ENCODE results near the gene MEAF6. TPM values are rescaled to one million over a fixed set of nuclear protein-coding genes. Genes with fewer than 3 reads are reported as not detected.
A peak's percentile ranks its signal among the peaks of the same experiment; 100 is the strongest.

The MEAF6 gene
- total RNA-seq, 1 experiment from 2014 or later = 72.0 TPM

DNA sequence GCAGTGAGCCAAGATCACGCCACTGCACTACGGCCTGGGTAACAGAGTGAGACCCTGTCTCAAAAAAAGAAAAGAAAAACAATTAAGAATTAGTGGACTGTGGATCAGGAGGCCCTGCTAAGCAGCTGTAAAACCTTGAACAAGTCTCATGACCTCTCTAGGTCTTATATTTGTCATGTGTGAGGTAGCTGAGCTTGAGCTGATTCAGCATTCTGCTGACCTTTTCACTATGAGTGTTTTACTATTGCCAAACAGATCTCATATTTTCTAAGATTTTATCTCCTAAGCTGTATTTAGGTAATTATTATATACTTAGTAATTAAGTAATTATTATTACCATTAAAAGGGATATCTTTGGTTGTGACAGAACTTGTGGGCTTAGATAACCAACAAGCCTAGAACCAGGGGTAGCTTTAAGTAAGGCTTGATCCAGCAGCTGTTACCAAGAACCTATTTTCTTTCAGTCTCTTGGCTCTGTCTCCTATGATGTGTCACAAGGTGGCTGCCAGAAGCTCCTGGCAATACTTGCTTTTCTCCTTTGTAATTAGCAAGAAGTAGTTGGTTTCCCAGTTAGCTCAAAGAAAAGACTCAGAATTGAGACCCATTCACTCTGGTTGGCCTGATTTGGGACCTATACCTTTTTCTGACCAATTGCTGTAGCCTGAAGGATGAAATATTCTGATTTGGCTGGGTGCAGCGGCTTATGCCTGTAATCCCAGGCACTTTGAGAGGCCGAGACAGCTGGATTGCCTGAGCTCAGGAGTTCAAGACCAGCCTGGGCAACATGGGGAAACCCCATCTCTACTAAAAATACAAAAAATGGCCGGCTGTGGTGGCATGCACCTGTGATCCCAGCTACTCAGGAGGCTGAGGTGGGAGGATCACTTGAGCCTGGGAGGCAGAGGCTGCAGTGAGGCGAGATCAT, 48.7 kb downstream of the MEAF6 start:
- POLR2A ChIA-PET = interaction anchor here (0.9 to 8.3 kb wide), 8 partner anchors 10 to 130 kb away, joined by 3 to 143 read pairs (median 6); partner anchors contain the start of genes GNL2, MEAF6 and ZC3H12A
- Mint-ChIP-seq H3K4me1 (ENCODE audit: insufficient read depth, unreplicated experiment) (peaks cover 4% of the 10 kb centered on the region), H3K4me3 (ENCODE audit: unreplicated experiment) (no peak overlapping the region), H3K36me3 (ENCODE audit: insufficient read depth, unreplicated experiment) (no peaks in the 10 kb centered on the region), H3K9me3 (ENCODE audit: unreplicated experiment) (no peaks in the 10 kb centered on the region), H3K27me3 (ENCODE audit: insufficient read depth, unreplicated experiment) (no peaks in the 10 kb centered on the region), H3K27ac (ENCODE audit: low read depth, unreplicated experiment) (no peak overlapping the region)
- intact Hi-C loops (cut with micrococcal nuclease) = no loop called here
- peak; percentile 35 for DNase-seq (ENCODE audit: unreplicated experiment)
- TF ChIP-seq, protein P1, sequence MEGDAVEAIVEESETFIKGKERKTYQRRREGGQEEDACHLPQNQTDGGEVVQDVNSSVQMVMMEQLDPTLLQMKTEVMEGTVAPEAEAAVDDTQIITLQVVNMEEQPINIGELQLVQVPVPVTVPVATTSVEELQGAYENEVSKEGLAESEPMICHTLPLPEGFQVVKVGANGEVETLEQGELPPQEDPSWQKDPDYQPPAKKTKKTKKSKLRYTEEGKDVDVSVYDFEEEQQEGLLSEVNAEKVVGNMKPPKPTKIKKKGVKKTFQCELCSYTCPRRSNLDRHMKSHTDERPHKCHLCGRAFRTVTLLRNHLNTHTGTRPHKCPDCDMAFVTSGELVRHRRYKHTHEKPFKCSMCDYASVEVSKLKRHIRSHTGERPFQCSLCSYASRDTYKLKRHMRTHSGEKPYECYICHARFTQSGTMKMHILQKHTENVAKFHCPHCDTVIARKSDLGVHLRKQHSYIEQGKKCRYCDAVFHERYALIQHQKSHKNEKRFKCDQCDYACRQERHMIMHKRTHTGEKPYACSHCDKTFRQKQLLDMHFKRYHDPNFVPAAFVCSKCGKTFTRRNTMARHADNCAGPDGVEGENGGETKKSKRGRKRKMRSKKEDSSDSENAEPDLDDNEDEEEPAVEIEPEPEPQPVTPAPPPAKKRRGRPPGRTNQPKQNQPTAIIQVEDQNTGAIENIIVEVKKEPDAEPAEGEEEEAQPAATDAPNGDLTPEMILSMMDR (IDR thresholded peaks at IDR 0.05; ENCODE audit: unreplicated experiment) = no peak
- CTCF ChIA-PET = interaction anchor here (0.7 to 6.0 kb wide), 9 partner anchors 9 to 949 kb away, joined by 3 to 70 read pairs (median 6); no protein-coding TSS in a partner anchor
- BruUV-seq (replicated peaks) = no TSS peak

DNA sequence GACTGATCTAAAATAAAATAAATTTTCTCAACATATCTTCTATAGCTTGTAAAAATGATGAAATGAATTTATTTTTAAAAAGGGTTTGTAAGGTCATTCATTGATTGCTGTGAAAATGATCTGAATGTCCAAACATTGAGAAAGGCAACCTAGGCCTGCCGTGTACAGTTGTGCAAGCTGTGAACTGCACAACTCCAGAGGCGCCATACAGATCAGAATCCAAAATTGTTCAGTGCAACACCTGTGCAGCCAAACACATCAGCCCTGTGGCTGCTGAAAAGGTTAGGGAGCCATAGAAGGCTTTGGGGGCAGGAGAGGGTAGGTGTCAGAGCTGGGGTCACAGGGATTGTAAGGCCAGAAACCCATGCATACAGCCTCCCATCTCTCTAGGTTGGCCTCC, 50.1 kb downstream of the MEAF6 start:
- CTCF ChIA-PET = interaction anchor here (1.2 to 6.0 kb wide), 5 partner anchors 11 to 218 kb away, joined by 3 to 70 read pairs (median 6); no protein-coding TSS in a partner anchor
- intact Hi-C loops (cut with micrococcal nuclease) = no loop called here
- Mint-ChIP-seq H3K36me3 (ENCODE audit: insufficient read depth, unreplicated experiment) (peaks cover 5% of the 10 kb centered on the region), H3K9me3 (ENCODE audit: unreplicated experiment) (no peaks in the 10 kb centered on the region), H3K4me3 (ENCODE audit: unreplicated experiment) (no peak overlapping the region), H3K27me3 (ENCODE audit: insufficient read depth, unreplicated experiment) (no peaks in the 10 kb centered on the region), H3K4me1 (ENCODE audit: insufficient read depth, unreplicated experiment) (peaks cover 1% of the 10 kb centered on the region), H3K27ac (ENCODE audit: low read depth, unreplicated experiment) (no peak overlapping the region)
- POLR2A ChIA-PET = interaction anchor here (8.3 kb wide), 1 partner anchor 11 kb away, joined by 143 read pairs; the partner anchor contains the start of gene ZC3H12A
- TF ChIP-seq, protein P1 (IDR thresholded peaks at IDR 0.05; ENCODE audit: unreplicated experiment) = no peak
- BruUV-seq (replicated peaks) = no TSS peak
- no peak for DNase-seq (ENCODE audit: unreplicated experiment)

GRCh38 chr1:37461698-37462436, 52.7 kb downstream of the MEAF6 start:
- no TSS peak for BruUV-seq (replicated peaks)
- H3K27me3 Mint-ChIP-seq (ENCODE audit: insufficient read depth, unreplicated experiment) = no peaks in the 10 kb centered on the region
- DNase-seq (ENCODE audit: unreplicated experiment) = peak; percentile 88
- intact Hi-C loops (cut with micrococcal nuclease) = no loop called here
- H3K4me1 Mint-ChIP-seq (ENCODE audit: insufficient read depth, unreplicated experiment) = no peaks in the 10 kb centered on the region
- peaks cover 10% of the 10 kb centered on the region for H3K36me3 Mint-ChIP-seq (ENCODE audit: insufficient read depth, unreplicated experiment)
- TF ChIP-seq, protein P1 (IDR thresholded peaks at IDR 0.05; ENCODE audit: unreplicated experiment) = no peak
- H3K4me3 Mint-ChIP-seq (ENCODE audit: unreplicated experiment) = no peak overlapping the region
- H3K27ac Mint-ChIP-seq (ENCODE audit: low read depth, unreplicated experiment) = no peak overlapping the region
- POLR2A ChIA-PET = interaction anchor here (8.3 kb wide), 1 partner anchor 14 kb away, joined by 143 read pairs; the partner anchor contains the start of gene ZC3H12A
- H3K9me3 Mint-ChIP-seq (ENCODE audit: unreplicated experiment) = no peaks in the 10 kb centered on the region
- CTCF ChIA-PET = interaction anchor here (0.6 to 6.0 kb wide), 7 partner anchors 9 to 707 kb away, joined by 3 to 70 read pairs (median 4); partner anchors contain the start of gene DNALI1
